Adrenal gland (tissue), 12 donors: Measurements from ENCODE around the gene TM4SF5. TPM values are rescaled to one million over a fixed set of nuclear protein-coding genes. Genes with fewer than 3 reads are reported as not detected.
"Not testable (repeated sequence)": the region's sequence is repeated elsewhere in the genome, so short reads cannot be mapped to it uniquely, and the experiment has no call there.

Source experiments
- DNase-seq, 7 donors: peaks; one replicate each; pipeline ENCODE4 v3.0.0-alpha.2; 2019 to 2020
- H3K27ac ChIP-seq, 5 donors: fragments of 200-600 bp; sonication (generic) in 4 of 5; 1 replicate in 3 of 5; 2 replicates in 2 of 5; pipeline versions ENCODE4 v1.5.1 to v1.8.0; 2016 to 2020; ENCODE audit warnings: mild to moderate bottlenecking in 1 of 5
- H3K27me3 ChIP-seq: fragments of 200-600 bp; 2 replicates; pipeline ENCODE4 v1.8.0; 2021
- H3K36me3 ChIP-seq, 2 donors: fragments of 200-600 bp; replicated peaks in 1 of 2; 1 replicate in 1 of 2; 2 replicates in 1 of 2; pipeline versions ENCODE4 v1.5.1 to v1.8.0; 2018 to 2022
- H3K4me1 ChIP-seq, 2 donors: fragments of 200-600 bp; replicated peaks in 1 of 2; 1 replicate in 1 of 2; 2 replicates in 1 of 2; pipeline versions ENCODE4 v1.5.1 to v1.8.0; 2018 to 2021
- H3K4me3 ChIP-seq, 4 donors: fragments of 200-600 bp; sonication (generic) in 3 of 4; one replicate each; pipeline ENCODE4 v1.5.1; 2016 to 2018
- H3K9me3 ChIP-seq, 3 donors: fragments of 200-600 bp; sonication (generic) in 1 of 3; replicated peaks in 1 of 3; 1 replicate in 2 of 3; 2 replicates in 1 of 3; pipeline versions ENCODE4 v1.5.1 to v1.8.0; 2016 to 2021
- POLR2A ChIP-seq, 2 donors: fragments of 450-650 bp; IDR thresholded peaks; one replicate each; pipeline ENCODE4 v1.6.1; 2017; ENCODE audit warnings: antibody characterized with exemption in 2 of 2, mild to moderate bottlenecking in 2 of 2, moderate library complexity in 1 of 2
- WGBS, 4 donors: extraction: QIAGEN DNeasy Blood & Tissue Kit in 2 of 4; methylation state at CpG; one replicate each; pipeline versions ENCODE4 v1.1.5 to v1.1.7; 2013 to 2017; 5-methylcytosine and 5-hydroxymethylcytosine counted together
- intact Hi-C, 2 donors: fragments of 100-400 bp; cut with DNase I; formaldehyde crosslinking; loops; one replicate each; pipeline versions ENCODE4 v1.14.1 to v1.15.0; 2022 to 2023
- polyA plus RNA-seq, 3 donors: library from polyadenylated mRNA; stranded (reverse); fragments of 200-250 nt in 2 of 3; fragments of 350-450 nt in 1 of 3; fragmentation: Illumina TruSeq in 1 of 3; extraction: RNeasy Lipid Tissue Mini Kit (QIAGEN cat#74804) in 1 of 3; gene quantifications; one replicate each; pipeline ENCODE4 v1.2.3, GENCODE V29; 2013 to 2014
- total RNA-seq, 9 donors: library from RNA; depleted of rRNA in 4 of 9; stranded (reverse); fragments of >200 nt in 4 of 9; fragments of 120-200 nt in 1 of 9; fragmentation: NEBNext Ultra II Directional in 1 of 9; extraction: Animal tissue kit (Norgen Biotek cat#: 25700) in 1 of 9; gene quantifications; one replicate each; pipeline versions ENCODE4 v1.1.0 to v1.2.4, GENCODE V29; 2013 to 2023
- TF ChIP-seq, protein P1 (sequence below), 6 experiments: fragments of 450-650 bp in 4 of 6; fragments of 200-600 bp in 2 of 6; sonication (generic) in 1 of 6; IDR thresholded peaks; 1 replicate in 5 of 6; 2 replicates in 1 of 6; pipeline versions ENCODE4 v1.5.1 to v1.8.0; 2016 to 2021; ENCODE audit warnings: antibody characterized with exemption in 6 of 6, mild to moderate bottlenecking in 2 of 6, moderate library complexity in 1 of 6
- donor health status: healthy with polysubstance abuse.
- donor health status: Bipolar disorder and iron deficiency.
- donor health status: DM: yes; HTN: yes; CAD: no.
- donor health status: DM: no; HTN: no; CAD: no.
- donor health status: DM: no; HTN: no; CAD: no.
- donor health status: DM: yes; HTN: yes; CAD: no.

TM4SF5 gene
- total and polyA plus RNA-seq, 12 donors: 0.17 to 0.55 (median 0.32) TPM; not detected in 9

GRCh38 chr17:4822835-4823234 lies 51.1 kb downstream of the TM4SF5 start:
- no peak for DNase-seq
- no peak for TF ChIP-seq POLR2A (IDR thresholded peaks at IDR 0.05)
- TF ChIP-seq, protein P1, sequence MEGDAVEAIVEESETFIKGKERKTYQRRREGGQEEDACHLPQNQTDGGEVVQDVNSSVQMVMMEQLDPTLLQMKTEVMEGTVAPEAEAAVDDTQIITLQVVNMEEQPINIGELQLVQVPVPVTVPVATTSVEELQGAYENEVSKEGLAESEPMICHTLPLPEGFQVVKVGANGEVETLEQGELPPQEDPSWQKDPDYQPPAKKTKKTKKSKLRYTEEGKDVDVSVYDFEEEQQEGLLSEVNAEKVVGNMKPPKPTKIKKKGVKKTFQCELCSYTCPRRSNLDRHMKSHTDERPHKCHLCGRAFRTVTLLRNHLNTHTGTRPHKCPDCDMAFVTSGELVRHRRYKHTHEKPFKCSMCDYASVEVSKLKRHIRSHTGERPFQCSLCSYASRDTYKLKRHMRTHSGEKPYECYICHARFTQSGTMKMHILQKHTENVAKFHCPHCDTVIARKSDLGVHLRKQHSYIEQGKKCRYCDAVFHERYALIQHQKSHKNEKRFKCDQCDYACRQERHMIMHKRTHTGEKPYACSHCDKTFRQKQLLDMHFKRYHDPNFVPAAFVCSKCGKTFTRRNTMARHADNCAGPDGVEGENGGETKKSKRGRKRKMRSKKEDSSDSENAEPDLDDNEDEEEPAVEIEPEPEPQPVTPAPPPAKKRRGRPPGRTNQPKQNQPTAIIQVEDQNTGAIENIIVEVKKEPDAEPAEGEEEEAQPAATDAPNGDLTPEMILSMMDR (IDR thresholded peaks at IDR 0.05): no peak
- Histone ChIP-seq H3K4me3 (no peak overlapping the region), H3K36me3 (no peaks in the 10 kb centered on the region), H3K4me1 (no peaks in the 10 kb centered on the region), H3K27ac (no peak overlapping the region), H3K27me3 (no peaks in the 10 kb centered on the region), H3K9me3 (no peaks in the 10 kb centered on the region)
- WGBS, 4 donors: 80 to 90% (median 81%) methylated on average over 2 to 3 of the region's 3 CpGs; no CpG with 5 or more reads in 1 of the 4 donors
- intact Hi-C loops: no loop called here

DNA sequence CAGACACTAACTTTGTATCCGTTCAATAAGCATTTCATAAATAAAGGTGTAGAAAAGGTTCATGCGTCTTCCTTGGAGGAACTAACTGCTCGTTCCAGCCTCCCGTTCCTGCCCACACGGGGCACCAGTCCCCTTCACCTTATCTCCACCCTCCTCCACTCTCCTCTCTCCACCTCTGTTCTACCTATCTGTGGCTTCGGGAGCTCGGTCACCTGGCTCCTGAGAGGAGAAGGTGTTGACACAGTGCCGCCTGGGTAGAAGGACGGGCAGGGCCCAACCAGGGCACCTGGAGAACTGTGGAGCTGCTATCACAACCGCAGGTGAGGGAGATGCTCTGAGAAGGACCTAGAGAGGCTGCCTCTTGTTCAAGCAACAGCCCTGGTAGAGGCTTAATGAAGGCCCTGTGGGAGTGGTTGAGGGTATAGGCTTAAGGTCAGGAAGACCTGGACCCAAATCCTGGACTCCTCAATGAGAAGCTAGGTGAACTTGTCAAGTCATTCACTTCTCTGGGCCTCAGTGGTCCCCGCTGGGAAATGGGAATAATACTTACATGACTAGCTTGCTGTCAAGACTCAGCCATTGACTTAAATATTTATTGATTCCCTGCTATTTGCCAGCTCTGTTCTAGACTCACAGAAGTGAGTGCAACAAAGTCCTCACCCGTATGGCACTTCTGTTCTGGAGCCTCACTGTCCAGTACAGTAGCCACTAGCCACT lies 51.8 kb downstream of the TM4SF5 start:
- WGBS, 4 donors: 83 to 86% (median 85%) methylated on average over 7 to 12 of the region's 12 CpGs

GRCh38 chr17:4827399-4827798 lies 55.7 kb downstream of the TM4SF5 start:
- H3K36me3 ChIP-seq: no peaks in the 10 kb centered on the region
- H3K4me3 ChIP-seq: no peak overlapping the region
- WGBS, 4 donors: 75 to 80% (median 77%) methylated on average over 8 of the region's 8 CpGs
- intact Hi-C loops: no loop called here
- TF ChIP-seq, protein P1 (IDR thresholded peaks at IDR 0.05): no peak
- no peak for TF ChIP-seq POLR2A (IDR thresholded peaks at IDR 0.05)
- H3K27ac ChIP-seq: no peak overlapping the region
- H3K4me1 ChIP-seq: no peaks in the 10 kb centered on the region
- no peaks in the 10 kb centered on the region for H3K27me3 ChIP-seq
- no peaks in the 10 kb centered on the region for H3K9me3 ChIP-seq
- no peak for DNase-seq

More for the DNA sequence above, 51.8 kb downstream of the TM4SF5 start:
- no peaks in the 10 kb centered on the region for H3K9me3 ChIP-seq
- no peak overlapping the region for H3K4me3 ChIP-seq
- no peak for DNase-seq
- intact Hi-C loops: no loop called here
- no peak for TF ChIP-seq POLR2A (IDR thresholded peaks at IDR 0.05)
- TF ChIP-seq, protein P1 (IDR thresholded peaks at IDR 0.05): no peak
- H3K27me3 ChIP-seq: no peaks in the 10 kb centered on the region
- H3K27ac ChIP-seq: no peak overlapping the region
- H3K4me1 ChIP-seq: no peaks in the 10 kb centered on the region
- H3K36me3 ChIP-seq: no peaks in the 10 kb centered on the region

DNA sequence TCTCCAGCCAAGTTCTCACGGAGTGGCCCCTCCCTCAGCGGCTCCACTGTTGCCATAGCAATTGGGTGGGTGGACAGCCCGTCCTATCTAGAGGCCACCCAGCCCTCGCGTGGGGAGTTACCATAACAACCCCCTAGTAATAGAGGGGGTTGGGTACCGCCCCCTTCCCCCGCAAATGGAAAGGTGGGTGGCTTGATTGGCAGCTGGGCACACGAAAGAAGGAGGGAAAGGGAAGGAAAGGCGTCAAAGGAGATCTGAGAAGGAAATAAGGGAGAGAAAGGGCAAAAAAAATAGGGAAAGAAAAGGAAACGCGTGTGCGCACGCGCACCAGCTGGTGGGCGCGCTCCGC lies 61.1 kb downstream of the TM4SF5 start:
- peak overlapping the region in 4 of 5 donors; percentile 82 to 96 (median 87) for H3K27ac ChIP-seq
- 0% methylated on average over 8 to 12 of the region's 17 CpGs for WGBS, 4 donors
- H3K4me1 ChIP-seq: peaks cover 29 to 39% of the 10 kb centered on the region in 2 donors
- H3K27me3 ChIP-seq, DNase-seq, H3K9me3 ChIP-seq, H3K36me3 ChIP-seq, intact Hi-C loops: not testable (repeated sequence)
- peak overlapping the region in 1 of 4 donors; percentile 86 for H3K4me3 ChIP-seq

Other genes starting within 250 kb of the TM4SF5 start
- 10 to 100 TPM; 17.9 to 65.5 (median 42.2) TPM for gene MYBBP1A, start 216.5 kb upstream of the TM4SF5 start, total RNA-seq
- gene MYBBP1A, start 216.5 kb upstream of the TM4SF5 start, polyA plus RNA-seq: 10 to 100 TPM; 19.0 to 62.3 (median 46.8) TPM
- 1 to 10 TPM in 6 of 9 donors, under 1 TPM in 3; 0.06 to 4.2 (median 1.5) TPM for gene GGT6, start 211.3 kb upstream of the TM4SF5 start, total RNA-seq
- under 1 TPM; 0.32 to 0.40 (median 0.34) TPM for gene GGT6, start 211.3 kb upstream of the TM4SF5 start, polyA plus RNA-seq
- under 1 TPM in 5 of 9 donors, not detected in 4; 0.11 to 0.94 (median 0.17) TPM for gene SMTNL2, start 187.4 kb upstream of the TM4SF5 start, total RNA-seq
- gene SMTNL2, start 187.4 kb upstream of the TM4SF5 start, polyA plus RNA-seq: under 1 TPM in 2 of 3 donors, not detected in 1; 0.16 to 0.24 TPM
- gene ALOX15, start 130.2 kb upstream of the TM4SF5 start, total RNA-seq: under 1 TPM in 2 of 9 donors, not detected in 7; 0.22 to 0.56 TPM
- under 1 TPM in 1 of 3 donors, not detected in 2; 0.08 TPM for gene ALOX15, start 130.2 kb upstream of the TM4SF5 start, polyA plus RNA-seq
- 10 to 100 TPM in 8 of 9 donors, 1 to 10 TPM in 1; 8.4 to 63.7 (median 30.0) TPM for gene PELP1, start 67.7 kb upstream of the TM4SF5 start, total RNA-seq
- gene PELP1, start 67.7 kb upstream of the TM4SF5 start, polyA plus RNA-seq: 10 to 100 TPM; 15.0 to 87.8 (median 60.9) TPM
- 10 to 100 TPM; 14.6 to 99.1 (median 55.0) TPM for gene ARRB2, start 61.3 kb upstream of the TM4SF5 start, total RNA-seq
- 100 to 1,000 TPM in 1 of 3 donors, 10 to 100 TPM in 2; 35.9 to 130 (median 68.9) TPM for gene ARRB2, start 61.3 kb upstream of the TM4SF5 start, polyA plus RNA-seq
- gene MED11, start 40.5 kb upstream of the TM4SF5 start, total RNA-seq: 10 to 100 TPM; 27.4 to 63.9 (median 45.0) TPM
- 10 to 100 TPM; 53.7 to 80.5 (median 70.1) TPM for gene MED11, start 40.5 kb upstream of the TM4SF5 start, polyA plus RNA-seq
- 1 to 10 TPM in 6 of 9 donors, under 1 TPM in 3; 0.18 to 3.2 (median 1.5) TPM for gene ZMYND15, start 32.1 kb upstream of the TM4SF5 start, total RNA-seq
- 1 to 10 TPM in 2 of 3 donors, under 1 TPM in 1; 0.93 to 8.4 (median 3.3) TPM for gene ZMYND15, start 32.1 kb upstream of the TM4SF5 start, polyA plus RNA-seq
- 10 to 100 TPM in 8 of 9 donors, 1 to 10 TPM in 1; 2.4 to 50.1 (median 38.2) TPM for gene CXCL16, start 32.0 kb upstream of the TM4SF5 start, total RNA-seq
- gene CXCL16, start 32.0 kb upstream of the TM4SF5 start, polyA plus RNA-seq: 10 to 100 TPM; 19.3 to 45.9 (median 28.8) TPM
- gene VMO1, start 14.5 kb downstream of the TM4SF5 start, total RNA-seq: 1 to 10 TPM in 8 of 9 donors, under 1 TPM in 1; 0.50 to 6.9 (median 4.2) TPM
- 1 to 10 TPM in 2 of 3 donors, not detected in 1; 5.1 to 9.6 TPM for gene VMO1, start 14.5 kb downstream of the TM4SF5 start, polyA plus RNA-seq
- not detected for gene GLTPD2, start 17.1 kb downstream of the TM4SF5 start, total RNA-seq
- gene GLTPD2, start 17.1 kb downstream of the TM4SF5 start, polyA plus RNA-seq: not detected
- 100 to 1,000 TPM; 112 to 281 (median 150) TPM for gene PSMB6, start 24.3 kb downstream of the TM4SF5 start, total RNA-seq
- gene PSMB6, start 24.3 kb downstream of the TM4SF5 start, polyA plus RNA-seq: 100 to 1,000 TPM in 2 of 3 donors, 10 to 100 TPM in 1; 70.5 to 227 (median 138) TPM
- gene PLD2, start 35.3 kb downstream of the TM4SF5 start, total RNA-seq: 10 to 100 TPM in 7 of 9 donors, 1 to 10 TPM in 2; 5.9 to 27.1 (median 16.4) TPM
- 10 to 100 TPM in 2 of 3 donors, 1 to 10 TPM in 1; 4.1 to 34.8 (median 19.5) TPM for gene PLD2, start 35.3 kb downstream of the TM4SF5 start, polyA plus RNA-seq
- gene MINK1, start 61.5 kb downstream of the TM4SF5 start, total RNA-seq: 100 to 1,000 TPM in 1 of 9 donors, 10 to 100 TPM in 8; 21.5 to 130 (median 51.7) TPM
- 100 to 1,000 TPM in 1 of 3 donors, 10 to 100 TPM in 2; 35.1 to 135 (median 41.0) TPM for gene MINK1, start 61.5 kb downstream of the TM4SF5 start, polyA plus RNA-seq
- gene C17orf107, start 127.7 kb downstream of the TM4SF5 start, total RNA-seq: 1 to 10 TPM in 5 of 9 donors, under 1 TPM in 4; 0.71 to 4.2 (median 1.3) TPM
- 1 to 10 TPM in 1 of 3 donors, under 1 TPM in 2; 0.42 to 1.1 (median 0.47) TPM for gene C17orf107, start 127.7 kb downstream of the TM4SF5 start, polyA plus RNA-seq
- 1 to 10 TPM in 2 of 9 donors, under 1 TPM in 5, not detected in 2; 0.30 to 7.2 (median 0.55) TPM for gene CHRNE, start 131.2 kb downstream of the TM4SF5 start, total RNA-seq
- under 1 TPM; 0.33 to 0.91 (median 0.56) TPM for gene CHRNE, start 131.2 kb downstream of the TM4SF5 start, polyA plus RNA-seq
- under 1 TPM in 2 of 9 donors, not detected in 7; 0.08 to 0.17 TPM for gene GP1BA, start 160.4 kb downstream of the TM4SF5 start, total RNA-seq
- gene GP1BA, start 160.4 kb downstream of the TM4SF5 start, polyA plus RNA-seq: not detected
- gene SLC25A11, start 168.2 kb downstream of the TM4SF5 start, total RNA-seq: 10 to 100 TPM; 60.2 to 77.7 (median 68.0) TPM
- gene SLC25A11, start 168.2 kb downstream of the TM4SF5 start, polyA plus RNA-seq: 10 to 100 TPM; 37.8 to 57.1 (median 40.3) TPM
- gene RNF167, start 168.4 kb downstream of the TM4SF5 start, total RNA-seq: 100 to 1,000 TPM in 4 of 9 donors, 10 to 100 TPM in 5; 46.7 to 130 (median 88.8) TPM
- gene RNF167, start 168.4 kb downstream of the TM4SF5 start, polyA plus RNA-seq: 100 to 1,000 TPM; 134 to 252 (median 240) TPM
- 1,000 to 10,000 TPM in 1 of 9 donors, 100 to 1,000 TPM in 8; 311 to 1,056 (median 451) TPM for gene PFN1, start 176.6 kb downstream of the TM4SF5 start, total RNA-seq
- 100 to 1,000 TPM; 310 to 593 (median 390) TPM for gene PFN1, start 176.6 kb downstream of the TM4SF5 start, polyA plus RNA-seq
- 10 to 100 TPM in 3 of 9 donors, 1 to 10 TPM in 6; 1.6 to 76.6 (median 4.7) TPM for gene ENO3, start 179.2 kb downstream of the TM4SF5 start, total RNA-seq
- 10 to 100 TPM in 2 of 3 donors, 1 to 10 TPM in 1; 2.5 to 64.8 (median 22.0) TPM for gene ENO3, start 179.2 kb downstream of the TM4SF5 start, polyA plus RNA-seq
- 100 to 1,000 TPM in 1 of 9 donors, 10 to 100 TPM in 8; 44.3 to 120 (median 73.1) TPM for gene SPAG7, start 195.9 kb downstream of the TM4SF5 start, total RNA-seq
- gene SPAG7, start 195.9 kb downstream of the TM4SF5 start, polyA plus RNA-seq: 100 to 1,000 TPM in 1 of 3 donors, 10 to 100 TPM in 2; 67.1 to 114 (median 82.9) TPM
- 10 to 100 TPM in 8 of 9 donors, 1 to 10 TPM in 1; 6.9 to 70.6 (median 22.7) TPM for gene CAMTA2, start 215.8 kb downstream of the TM4SF5 start, total RNA-seq
- 100 to 1,000 TPM in 1 of 3 donors, 10 to 100 TPM in 2; 26.4 to 190 (median 93.4) TPM for gene CAMTA2, start 215.8 kb downstream of the TM4SF5 start, polyA plus RNA-seq
- 1 to 10 TPM in 3 of 9 donors, under 1 TPM in 4, not detected in 2; 0.44 to 2.5 (median 0.98) TPM for gene INCA1, start 225.6 kb downstream of the TM4SF5 start, total RNA-seq
- gene INCA1, start 225.6 kb downstream of the TM4SF5 start, polyA plus RNA-seq: 1 to 10 TPM; 1.2 to 6.2 (median 3.0) TPM
- gene KIF1C, start 226.1 kb downstream of the TM4SF5 start, total RNA-seq: 10 to 100 TPM; 20.9 to 91.0 (median 61.9) TPM
- 10 to 100 TPM; 16.2 to 40.3 (median 36.9) TPM for gene KIF1C, start 226.1 kb downstream of the TM4SF5 start, polyA plus RNA-seq